SK-MEL-5 (cell line): Measurements from ENCODE around the gene DEFB112. TPM values are rescaled to one million over a fixed set of nuclear protein-coding genes. Genes with fewer than 3 reads are reported as not detected.

ENCODE experiments used
- DNase-seq: peaks from one replicate; pipeline ENCODE4 v3.0.0-alpha.2; 2016; ENCODE audit warnings: low read depth, low spot score
- in situ Hi-C: cut with HindIII; loops from 2 replicates; pipeline ENCODE4 v1.10.0; 2016; ENCODE audit warnings: low sequenced_read_pairs, high pct_unique_total_duplicates, low pct_unique_long_range_greater_than_20kb
- total RNA-seq: library from RNA; depleted of rRNA; stranded (reverse); fragments of >200 nt; shearing (Covaris generic); gene quantifications from 2 replicates; pipeline ENCODE4 v1.2.3, GENCODE V29; 2014; rRNA removed

The DEFB112 gene
- total RNA-seq, 1 experiment from 2014 or later = not detected

DNA sequence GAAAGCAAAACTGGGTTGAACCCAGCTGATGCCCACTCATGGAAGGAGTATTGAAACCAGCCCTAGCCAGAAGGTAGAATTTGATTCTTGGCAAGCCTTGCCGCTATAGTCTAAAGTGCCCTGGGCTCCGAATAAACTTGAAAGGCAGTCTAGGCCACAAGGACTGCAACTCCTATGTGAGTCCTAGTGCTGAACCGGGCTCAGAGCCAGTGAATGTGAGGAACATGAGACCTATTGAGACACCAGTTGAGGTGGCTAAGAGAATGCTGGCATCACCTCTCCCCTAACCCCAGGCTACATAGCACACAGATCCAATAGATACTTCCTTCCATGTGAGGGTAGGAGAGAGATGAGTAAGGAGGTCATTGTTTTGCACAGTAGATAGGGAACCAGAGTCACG lies 24.5 kb downstream of the DEFB112 start:
- DNase-seq = peak; percentile 3
- in situ Hi-C loops = no loop called here

DNA sequence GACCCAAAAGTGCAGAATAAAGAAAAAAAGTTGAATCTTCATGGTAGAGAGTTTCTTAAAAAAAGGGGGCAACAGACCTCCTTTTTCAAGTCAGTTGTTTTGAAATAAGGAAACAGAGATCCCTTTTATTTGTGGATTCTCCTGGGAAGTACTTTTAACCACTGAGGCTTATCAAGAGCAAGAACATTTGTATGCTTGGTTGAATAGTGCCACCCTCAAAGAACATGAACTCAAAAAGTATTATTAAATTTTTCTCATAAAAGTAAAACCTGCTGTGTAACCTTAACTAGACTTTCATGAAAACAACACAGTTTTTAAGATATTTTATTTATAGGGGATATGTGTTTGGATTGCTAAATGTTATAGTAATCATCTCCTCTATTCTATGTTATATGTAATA lies 27.8 kb downstream of the DEFB112 start, which contains the start of gene DEFB110:
TSS of gene DEFB110 (minus strand) at position 101 of the 400 bp plus-strand sequence. CDS start at position 42, 59 bp downstream.
- in situ Hi-C loops = no loop called here

DNA sequence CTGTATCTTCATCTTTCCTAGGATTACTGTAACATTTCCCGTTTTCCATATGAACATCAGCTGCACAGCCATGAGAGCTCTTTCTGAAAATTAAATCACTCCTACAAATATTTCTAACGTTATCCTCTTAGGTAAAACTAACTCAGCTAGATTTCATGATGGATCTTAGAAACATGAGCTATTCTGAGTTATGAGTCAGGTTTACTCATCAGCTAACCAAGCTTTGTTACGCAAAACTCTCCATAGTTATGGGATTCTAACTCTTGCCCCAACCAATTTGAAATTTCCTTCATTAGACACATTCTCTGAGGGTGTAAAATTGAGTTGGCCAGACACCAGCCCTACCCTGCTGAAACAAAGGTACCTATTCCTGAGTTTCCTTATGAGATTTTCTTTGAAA lies 41.9 kb downstream of the DEFB112 start:
- in situ Hi-C loops = no loop called here

More for the DNA sequence above, 27.8 kb downstream of the DEFB112 start, which contains the start of gene DEFB110:
- DNase-seq = no peak

DNA sequence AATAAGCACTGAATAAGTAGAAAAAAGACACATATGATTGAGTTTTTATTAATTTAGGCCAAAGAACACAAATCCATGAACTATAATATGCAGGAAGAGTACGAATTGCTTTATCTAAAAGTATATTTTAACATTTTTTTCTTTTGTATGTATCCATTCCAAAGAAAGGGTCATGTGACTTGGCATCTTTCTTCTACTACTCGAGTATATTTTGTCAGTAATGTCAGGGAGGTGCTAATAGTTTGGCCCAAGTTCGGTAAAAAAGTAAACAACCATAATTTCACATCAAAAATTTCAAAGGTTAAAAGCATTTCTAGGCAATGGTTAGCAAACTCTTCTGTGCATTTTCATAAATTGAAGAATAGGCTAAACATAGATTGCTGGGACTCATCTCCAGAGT lies 46.6 kb downstream of the DEFB112 start:
- no peak for DNase-seq
- in situ Hi-C loops = no loop called here

More for the DNA sequence above, 41.9 kb downstream of the DEFB112 start:
- no peak for DNase-seq

DNA sequence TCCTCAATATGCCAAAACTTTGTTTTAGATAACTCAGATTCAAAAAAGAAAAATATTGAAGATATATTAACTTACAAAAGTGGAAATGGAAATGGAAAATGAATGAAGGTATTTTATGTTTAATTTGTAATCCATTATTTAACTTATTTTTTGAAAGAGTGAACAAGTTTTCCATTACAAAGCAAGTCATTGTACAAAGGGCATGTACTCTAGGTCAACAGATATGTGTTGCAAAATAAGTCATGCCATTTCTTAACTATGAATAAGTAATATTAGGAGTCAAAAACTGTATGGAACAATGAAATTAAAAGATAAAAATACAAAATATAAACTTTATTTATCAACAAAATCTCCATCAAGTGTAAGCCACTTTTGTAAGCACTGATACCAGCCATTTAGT lies 54.5 kb downstream of the DEFB112 start:
- DNase-seq = no peak
- in situ Hi-C loops = no loop called here

Other genes starting within 250 kb of the DEFB112 start
- not detected in 2 replicates for gene CRISP1, start 183.4 kb downstream of the DEFB112 start, total RNA-seq
- gene DEFB114, start 85.8 kb downstream of the DEFB112 start, total RNA-seq = not detected in 2 replicates
- not detected in 2 replicates for gene DEFB113, start 80.3 kb downstream of the DEFB112 start, total RNA-seq
- gene DEFB110, start 27.9 kb downstream of the DEFB112 start, total RNA-seq = not detected in 2 replicates